Liver (tissue), 9 donors: ENCODE measurements around the gene CPNE5. TPM values are rescaled to one million over a fixed set of nuclear protein-coding genes. Genes with fewer than 3 reads are reported as not detected.

Experiments
- DNase-seq: peaks from one replicate; pipeline ENCODE4 v3.0.0-alpha.2; 2017; ENCODE audit warnings: low spot score
- H3K27ac ChIP-seq, 2 donors: one replicate each; pipeline ENCODE4 v1.7.0; 2013; ENCODE audit warnings: inconsistent platforms in 2 of 2, low read length in 2 of 2, control low read depth in 1 of 2, low read depth in 1 of 2, mild to moderate bottlenecking in 1 of 2
- H3K27me3 ChIP-seq, 4 donors: one replicate each; pipeline versions ENCODE4 v1.6.1 to v1.7.0; 2013; ENCODE audit warnings: low read length in 3 of 4, inconsistent platforms in 1 of 4, mild to moderate bottlenecking in 1 of 4, moderate library complexity in 1 of 4; ENCODE audit not compliant: control insufficient read depth in 4 of 4, insufficient read depth in 4 of 4
- H3K36me3 ChIP-seq, 4 donors: one replicate each; pipeline versions ENCODE4 v1.6.1 to v1.7.0; 2013; ENCODE audit warnings: low read length in 3 of 4, mild to moderate bottlenecking in 3 of 4, low read depth in 1 of 4, moderate library complexity in 1 of 4; ENCODE audit not compliant: control insufficient read depth in 4 of 4, insufficient read depth in 3 of 4
- H3K4me1 ChIP-seq, 4 donors: one replicate each; pipeline versions ENCODE4 v1.6.1 to v1.7.0; 2013; ENCODE audit warnings: low read length in 3 of 4, mild to moderate bottlenecking in 3 of 4, moderate library complexity in 1 of 4; ENCODE audit not compliant: control insufficient read depth in 4 of 4, insufficient read depth in 4 of 4
- H3K4me3 ChIP-seq, 3 donors: one replicate each; pipeline versions ENCODE4 v1.6.1 to v1.7.0; 2013; ENCODE audit warnings: low read length in 3 of 3, control low read depth in 1 of 3, low read depth in 1 of 3, mild to moderate bottlenecking in 1 of 3
- H3K9ac ChIP-seq, 2 donors: one replicate each; pipeline ENCODE4 v1.7.0; 2013; ENCODE audit warnings: low read length in 2 of 2, mild to moderate bottlenecking in 2 of 2, moderate library complexity in 2 of 2, control low read depth in 1 of 2, low read depth in 1 of 2
- H3K9me3 ChIP-seq, 4 donors: one replicate each; pipeline versions ENCODE4 v1.6.1 to v1.7.0; 2013; ENCODE audit warnings: low read length in 3 of 4; ENCODE audit not compliant: control insufficient read depth in 4 of 4
- CTCF ChIP-seq: fragments of 150-350 bp; IDR thresholded peaks from 2 replicates; pipeline ENCODE4 v1.5.1; 2017; ENCODE audit warnings: improper control_type of control experiment, low read depth, low read length; ENCODE audit not compliant: missing input control
- HNF4A ChIP-seq, 2 donors: conservative IDR thresholded peaks; 2 replicates each; pipeline ENCODE4 v1.6.1; 2016; ENCODE audit warnings: antibody characterized with exemption in 2 of 2, mild to moderate bottlenecking in 2 of 2
- MAX ChIP-seq: IDR thresholded peaks from 2 replicates; pipeline ENCODE4 v1.6.1; 2016; ENCODE audit warnings: antibody characterized with exemption
- NR2F2 ChIP-seq: IDR thresholded peaks from 2 replicates; pipeline ENCODE4 v1.6.1; 2016; ENCODE audit warnings: antibody characterized with exemption
- RAD21 ChIP-seq, 2 donors: IDR thresholded peaks; 2 replicates each; pipeline ENCODE4 v1.6.1; 2016; ENCODE audit warnings: antibody characterized with exemption in 2 of 2, mild to moderate bottlenecking in 2 of 2
- REST ChIP-seq: IDR thresholded peaks from 2 replicates; pipeline ENCODE4 v1.6.1; 2016; ENCODE audit warnings: antibody characterized with exemption, mild to moderate bottlenecking
- RXRA ChIP-seq, 2 donors: IDR thresholded peaks; 2 replicates each; pipeline ENCODE4 v1.6.1; 2017 to 2018; ENCODE audit warnings: antibody characterized with exemption in 2 of 2, mild to moderate bottlenecking in 1 of 2
- SP1 ChIP-seq: IDR thresholded peaks from 2 replicates; pipeline ENCODE4 v1.6.1; 2018; ENCODE audit warnings: antibody characterized with exemption, mild to moderate bottlenecking
- TAF1 ChIP-seq: conservative IDR thresholded peaks from 2 replicates; pipeline ENCODE4 v1.6.1; 2016; ENCODE audit warnings: antibody characterized with exemption, mild to moderate bottlenecking
- YY1 ChIP-seq: IDR thresholded peaks from 2 replicates; pipeline ENCODE4 v1.6.1; 2016; ENCODE audit warnings: antibody characterized with exemption, mild to moderate bottlenecking
- ZBTB33 ChIP-seq: IDR thresholded peaks from 2 replicates; pipeline ENCODE4 v1.6.1; 2016; ENCODE audit warnings: antibody characterized with exemption
- WGBS: extraction: QIAGEN DNeasy Blood & Tissue Kit; methylation state at CpG from one replicate; pipeline ENCODE4 v1.1.7; 2013; 5-methylcytosine and 5-hydroxymethylcytosine counted together
- polyA plus RNA-seq, 2 donors: library from polyadenylated mRNA; stranded (reverse) in 1 of 2; unstranded in 1 of 2; fragments of 200-250 nt in 1 of 2; fragments of >200 nt in 1 of 2; fragmentation: Nextera tagmentation in 1 of 2; extraction: Ambion mirVana in 1 of 2; gene quantifications; one replicate each; pipeline versions ENCODE4 v1.2.1 to v1.2.3, GENCODE V29; 2013 to 2015
- total RNA-seq, 2 donors: library from RNA; depleted of rRNA; stranded (reverse); fragments of >200 nt; gene quantifications; one replicate each; pipeline ENCODE4 v1.2.3, GENCODE V29; 2014
- donor health status: healthy.
- donor health status: healthy.
- donor health status: healthy.
- donor health status: healthy.
- donor health status: healthy.

The CPNE5 gene
- total and polyA plus RNA-seq, 4 donors: 0.24 to 1.1 (median 0.44) TPM

- Histone ChIP-seq H3K36me3 (no peaks in the 10 kb centered on the region), H3K9ac (no peak overlapping the region), H3K27ac (no peak overlapping the region), H3K27me3 (no peaks in the 10 kb centered on the region), H3K4me3 (no peak overlapping the region), H3K4me1 (no peaks in the 10 kb centered on the region), H3K9me3 (no peaks in the 10 kb centered on the region)
- 86% methylated on average over 11 of the region's 11 CpGs for WGBS
- DNase-seq: no peak
- no peak for TF ChIP-seq CTCF
- TF ChIP-seq SP1: no peak
- TF ChIP-seq ZBTB33: no peak
- no peak for TF ChIP-seq MAX
- no peak for TF ChIP-seq NR2F2
- no peak for TF ChIP-seq TAF1
- no peak for TF ChIP-seq YY1
- TF ChIP-seq HNF4A (conservative IDR thresholded peaks at IDR 0.05): no peak
- no peak for TF ChIP-seq RXRA (IDR thresholded peaks at IDR 0.05)
Measured at GRCh38 chr6:36760685-36761435, 78.4 kb downstream of the CPNE5 start.

- Histone ChIP-seq H3K27ac (no peak overlapping the region), H3K4me1 (no peaks in the 10 kb centered on the region), H3K9me3 (no peaks in the 10 kb centered on the region), H3K36me3 (no peaks in the 10 kb centered on the region), H3K9ac (no peak overlapping the region), H3K27me3 (no peaks in the 10 kb centered on the region), H3K4me3 (no peak overlapping the region)
- WGBS: 6% methylated on average over 8 of the region's 8 CpGs
- DNase-seq: peak; percentile 81
- TF ChIP-seq CTCF (peak; percentile 94), RAD21 (IDR thresholded peaks at IDR 0.05) (peak; percentile 93 to 95), REST (no peak), NR2F2 (no peak), MAX (no peak)
Measured at GRCh38 chr6:36759148-36759759, 80.0 kb downstream of the CPNE5 start.
